GM12891 (cell line): ENCODE data around the gene DLG1.

Source experiments
- PAX5 ChIP-seq: IDR thresholded peaks from 2 replicates; pipeline ENCODE4 v1.6.1; 2011; ENCODE audit warnings: low read length, moderate library complexity, mild to moderate bottlenecking; ENCODE audit not compliant: insufficient read depth, severe bottlenecking
- POLR2A ChIP-seq: IDR thresholded peaks from 2 replicates; pipeline ENCODE4 v1.6.1; 2011; ENCODE audit warnings: low read depth, low read length, control low read depth
- POLR2AphosphoS5 ChIP-seq: IDR thresholded peaks from 2 replicates; pipeline ENCODE4 v1.6.1; 2011; ENCODE audit warnings: low read depth, low read length, control low read depth
- SPI1 ChIP-seq: IDR thresholded peaks from 2 replicates; pipeline ENCODE4 v1.6.1; 2011; ENCODE audit warnings: low read depth, low read length, control low read depth
- TAF1 ChIP-seq: IDR thresholded peaks from 2 replicates; pipeline ENCODE4 v1.6.1; 2011; ENCODE audit warnings: low read depth, low read length, control low read depth

DNA sequence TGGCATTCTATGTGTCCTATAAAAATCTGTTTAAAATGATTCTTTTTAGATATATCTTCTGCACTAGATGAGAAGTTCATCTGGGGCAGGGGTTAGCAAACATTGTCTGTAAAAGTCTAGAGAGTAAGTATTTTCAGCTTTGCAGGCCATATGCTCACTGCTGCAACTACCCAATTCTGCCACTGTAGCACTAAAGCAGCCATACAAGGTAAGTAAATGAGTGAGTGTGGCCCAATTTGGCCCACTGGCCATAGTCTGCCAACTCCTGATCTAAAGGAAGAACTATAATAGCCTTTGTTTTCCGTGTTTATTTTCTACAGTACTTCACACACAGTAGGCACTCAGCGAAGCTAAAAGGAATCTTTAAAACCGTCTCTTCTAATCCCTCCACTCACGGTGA, 42.3 kb downstream of the DLG1 start:
- no peak for TF ChIP-seq POLR2A
- no peak for TF ChIP-seq POLR2AphosphoS5
- no peak for TF ChIP-seq TAF1
- no peak for TF ChIP-seq SPI1
- TF ChIP-seq PAX5: no peak
